HEK293 (cell line): Measurements from ENCODE around the gene MORN1.
A peak's percentile ranks its signal among the peaks of the same experiment; 100 is the strongest.

Experiments
- CTCF ChIA-PET: fragments of 350-600 bp; formaldehyde crosslinking; extraction: SDS; loops from one replicate; lab custom pipeline; 2021; ENCODE audit warnings: antibody characterized with exemption; lab: Yijun Ruan, JAX
- POLR2A ChIA-PET: fragments of 300-600 bp; formaldehyde crosslinking; extraction: SDS; loops from one replicate; lab custom pipeline; 2020; ENCODE audit warnings: antibody characterized with exemption, inconsistent platforms; lab: Yijun Ruan, JAX
- H3K27ac ChIP-seq: fragments of 200-500 bp; sonication (Bioruptor generic); 2 replicates; pipeline ENCODE4 v1.5.1; 2014; ENCODE audit warnings: low read depth, low read length, control low read depth, inconsistent platforms; ENCODE audit errors: extremely low read depth
- H3K36me3 ChIP-seq, 2 experiments: fragments of 200-500 bp in 1 of 2; sonication (Bioruptor generic) in 1 of 2; 1 replicate in 1 of 2; 2 replicates in 1 of 2; pipeline ENCODE4 v1.5.1; 2014 to 2017; ENCODE audit warnings: inconsistent platforms in 2 of 2, low read length in 2 of 2; ENCODE audit not compliant: control insufficient read depth in 2 of 2, insufficient read depth in 1 of 2
- H3K4me1 ChIP-seq: fragments of 200-500 bp; sonication (Bioruptor generic); 2 replicates; pipeline ENCODE4 v1.5.1; 2014; ENCODE audit warnings: mild to moderate bottlenecking, low read length, inconsistent platforms; ENCODE audit not compliant: control insufficient read depth, insufficient read depth
- H3K4me3 ChIP-seq: 2 replicates; pipeline ENCODE4 v1.5.1; 2011; ENCODE audit warnings: low read depth, mild to moderate bottlenecking, control low read depth, low read length, moderate library complexity
- H3K9me3 ChIP-seq: fragments of 200-500 bp; sonication (Bioruptor generic); 2 replicates; pipeline ENCODE4 v1.5.1; 2014; ENCODE audit warnings: low read depth, low read length, inconsistent platforms; ENCODE audit not compliant: control insufficient read depth, insufficient read depth
- GFI1B ChIP-seq: fragments of 450-650 bp; formaldehyde crosslinking; IDR thresholded peaks from 2 replicates; pipeline ENCODE4 v1.5.1; 2016; ENCODE audit warnings: missing biosample characterization, missing genetic modification characterization
- HOXA7 ChIP-seq: sonication (generic); formaldehyde crosslinking; IDR thresholded peaks from 2 replicates; pipeline ENCODE4 v1.8.1; 2022; ENCODE audit warnings: missing genetic modification reagents, borderline replicate concordance
- HOXD13 ChIP-seq: sonication (generic); formaldehyde crosslinking; IDR thresholded peaks from 2 replicates; pipeline ENCODE4 v1.8.0; 2022; ENCODE audit warnings: missing genetic modification reagents, borderline replicate concordance
- KLF1 ChIP-seq: fragments of 450-650 bp; formaldehyde crosslinking; IDR thresholded peaks from 2 replicates; pipeline ENCODE4 v1.5.1; 2016; ENCODE audit warnings: missing biosample characterization, missing genetic modification characterization
- MYNN ChIP-seq: fragments of 450-650 bp; formaldehyde crosslinking; IDR thresholded peaks from 2 replicates; pipeline ENCODE4 v1.5.1; 2016; ENCODE audit warnings: missing biosample characterization, missing genetic modification characterization, borderline replicate concordance
- ZFP3 ChIP-seq: fragments of 450-650 bp; formaldehyde crosslinking; IDR thresholded peaks from 2 replicates; pipeline ENCODE4 v1.5.1; 2016; ENCODE audit warnings: low read depth, missing biosample characterization, missing genetic modification characterization
- ZNF121 ChIP-seq: fragments of 450-650 bp; formaldehyde crosslinking; IDR thresholded peaks from 2 replicates; pipeline ENCODE4 v1.5.1; 2016; ENCODE audit warnings: missing biosample characterization, missing genetic modification characterization
- ZNF132 ChIP-seq: fragments of 450-650 bp; formaldehyde crosslinking; IDR thresholded peaks from 2 replicates; pipeline ENCODE4 v1.5.1; 2017; ENCODE audit warnings: missing biosample characterization, missing genetic modification characterization, borderline replicate concordance
- ZNF157 ChIP-seq: fragments of 450-650 bp; formaldehyde crosslinking; IDR thresholded peaks from 2 replicates; pipeline ENCODE4 v1.5.1; 2016; ENCODE audit warnings: missing biosample characterization, missing genetic modification characterization
- ZNF214 ChIP-seq: fragments of 450-650 bp; formaldehyde crosslinking; IDR thresholded peaks from 2 replicates; pipeline ENCODE4 v1.5.1; 2017; ENCODE audit warnings: missing biosample characterization, mild to moderate bottlenecking, missing genetic modification characterization, borderline replicate concordance
- ZNF223 ChIP-seq: fragments of 450-650 bp; formaldehyde crosslinking; IDR thresholded peaks from 2 replicates; pipeline ENCODE4 v1.5.1; 2016; ENCODE audit warnings: missing biosample characterization, missing genetic modification characterization
- ZNF514 ChIP-seq: fragments of 450-650 bp; formaldehyde crosslinking; IDR thresholded peaks from 2 replicates; pipeline ENCODE4 v1.5.1; 2016; ENCODE audit warnings: missing biosample characterization, missing genetic modification characterization
- ZNF785 ChIP-seq: fragments of 450-650 bp; formaldehyde crosslinking; IDR thresholded peaks from 2 replicates; pipeline ENCODE4 v1.5.1; 2016; ENCODE audit warnings: missing biosample characterization, missing genetic modification characterization
- ZNF830 ChIP-seq: fragments of 450-650 bp; IDR thresholded peaks from 2 replicates; pipeline ENCODE4 v1.5.0; 2018; ENCODE audit warnings: missing biosample characterization, missing genetic modification characterization, low read depth, mild to moderate bottlenecking, moderate library complexity
- ZNF837 ChIP-seq: fragments of 450-650 bp; formaldehyde crosslinking; IDR thresholded peaks from 2 replicates; pipeline ENCODE4 v1.5.1; 2016; ENCODE audit warnings: missing biosample characterization, missing genetic modification characterization
- TF ChIP-seq, protein P1 (sequence below): fragments of 450-650 bp; formaldehyde crosslinking; IDR thresholded peaks from 2 replicates; pipeline ENCODE4 v1.5.1; 2016; ENCODE audit warnings: missing biosample characterization, missing genetic modification characterization, borderline replicate concordance
- TF ChIP-seq, protein P2 (sequence below): fragments of 450-650 bp; formaldehyde crosslinking; conservative IDR thresholded peaks from 2 replicates; pipeline ENCODE4 v1.5.1; 2016; ENCODE audit warnings: low read depth, missing biosample characterization, missing genetic modification characterization
- TF ChIP-seq, protein P3 (sequence below): fragments of 450-650 bp; formaldehyde crosslinking; IDR thresholded peaks from 2 replicates; pipeline ENCODE4 v1.5.1; 2016; ENCODE audit warnings: missing biosample characterization, missing genetic modification characterization

The MORN1 gene

DNA sequence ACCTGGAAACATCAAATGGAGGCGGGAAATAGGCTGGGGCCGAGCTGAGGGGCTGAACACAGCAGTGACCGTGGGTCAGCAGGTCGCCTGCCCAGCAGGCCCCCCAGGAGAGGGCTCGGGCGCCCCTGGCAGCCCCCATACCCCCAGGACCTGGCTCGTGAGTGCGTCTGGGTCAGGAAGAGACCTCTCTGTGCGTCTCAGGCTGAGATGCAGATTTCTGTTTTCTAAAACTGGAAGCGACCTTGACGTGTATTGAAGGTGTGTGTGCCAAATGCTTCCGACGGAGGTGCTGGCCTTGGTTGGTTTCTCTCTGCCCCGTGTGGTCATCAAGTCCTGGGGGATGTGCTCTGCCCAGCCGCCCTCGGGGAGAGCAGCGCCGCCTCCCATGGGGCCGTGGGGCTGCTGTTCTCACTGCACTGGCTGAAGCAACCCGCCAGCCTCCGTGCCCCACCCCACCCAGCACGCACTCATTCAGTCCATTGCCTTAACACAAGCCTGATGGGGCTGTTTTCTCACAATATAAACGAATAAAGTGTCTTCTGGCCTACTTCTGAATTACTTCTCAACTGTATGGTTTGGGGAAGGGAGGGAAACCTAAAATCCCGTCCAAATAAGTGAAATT lies 13.6 kb upstream of the MORN1 start:
- ChIA-PET CTCF (no interaction called here), POLR2A (interaction anchor here (1.3 to 1.9 kb wide), 2 partner anchors 14 to 141 kb away, joined by 3 to 5 read pairs; partner anchors contain the start of genes MORN1 and RER1)
- Histone ChIP-seq H3K4me1 (no peaks in the 10 kb centered on the region), H3K36me3 (peaks cover 7 to 98% of the 10 kb centered on the region in 2 experiments; a peak in 2 of 3 replicates), H3K27ac (0 out of 2 replicates have a peak overlapping the region, but pooled peaks have one; percentile 25), H3K4me3 (no peak overlapping the region), H3K9me3 (no peaks in the 10 kb centered on the region)
- TF ChIP-seq KLF1 (tag by site-specific recombination) (no peak), HOXA7 (CRISPR knock-in tag) (no peak), GFI1B (tag by site-specific recombination) (no peak), ZNF157 (no peak), ZNF223 (tag by site-specific recombination) (no peak), ZNF785 (tag by site-specific recombination) (no peak), ZNF837 (tag by site-specific recombination) (no peak), HOXD13 (CRISPR knock-in tag) (no peak), ZFP3 (tag by site-specific recombination) (no peak), ZNF121 (tag by site-specific recombination) (no peak), MYNN (tag by site-specific recombination) (no peak), ZNF214 (tag by site-specific recombination) (no peak), ZNF514 (tag by site-specific recombination) (no peak), ZNF830 (tag by site-specific recombination) (no peak), ZNF132 (tag by site-specific recombination) (no peak)
- TF ChIP-seq, protein P1, sequence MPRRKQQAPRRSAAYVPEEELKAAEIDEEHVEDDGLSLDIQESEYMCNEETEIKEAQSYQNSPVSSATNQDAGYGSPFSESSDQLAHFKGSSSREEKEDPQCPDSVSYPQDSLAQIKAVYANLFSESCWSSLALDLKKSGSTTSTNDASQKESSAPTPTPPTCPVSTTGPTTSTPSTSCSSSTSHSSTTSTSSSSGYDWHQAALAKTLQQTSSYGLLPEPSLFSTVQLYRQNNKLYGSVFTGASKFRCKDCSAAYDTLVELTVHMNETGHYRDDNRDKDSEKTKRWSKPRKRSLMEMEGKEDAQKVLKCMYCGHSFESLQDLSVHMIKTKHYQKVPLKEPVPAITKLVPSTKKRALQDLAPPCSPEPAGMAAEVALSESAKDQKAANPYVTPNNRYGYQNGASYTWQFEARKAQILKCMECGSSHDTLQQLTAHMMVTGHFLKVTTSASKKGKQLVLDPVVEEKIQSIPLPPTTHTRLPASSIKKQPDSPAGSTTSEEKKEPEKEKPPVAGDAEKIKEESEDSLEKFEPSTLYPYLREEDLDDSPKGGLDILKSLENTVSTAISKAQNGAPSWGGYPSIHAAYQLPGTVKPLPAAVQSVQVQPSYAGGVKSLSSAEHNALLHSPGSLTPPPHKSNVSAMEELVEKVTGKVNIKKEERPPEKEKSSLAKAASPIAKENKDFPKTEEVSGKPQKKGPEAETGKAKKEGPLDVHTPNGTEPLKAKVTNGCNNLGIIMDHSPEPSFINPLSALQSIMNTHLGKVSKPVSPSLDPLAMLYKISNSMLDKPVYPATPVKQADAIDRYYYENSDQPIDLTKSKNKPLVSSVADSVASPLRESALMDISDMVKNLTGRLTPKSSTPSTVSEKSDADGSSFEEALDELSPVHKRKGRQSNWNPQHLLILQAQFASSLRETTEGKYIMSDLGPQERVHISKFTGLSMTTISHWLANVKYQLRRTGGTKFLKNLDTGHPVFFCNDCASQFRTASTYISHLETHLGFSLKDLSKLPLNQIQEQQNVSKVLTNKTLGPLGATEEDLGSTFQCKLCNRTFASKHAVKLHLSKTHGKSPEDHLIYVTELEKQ (tag by site-specific recombination), result no peak
- TF ChIP-seq, protein P2, sequence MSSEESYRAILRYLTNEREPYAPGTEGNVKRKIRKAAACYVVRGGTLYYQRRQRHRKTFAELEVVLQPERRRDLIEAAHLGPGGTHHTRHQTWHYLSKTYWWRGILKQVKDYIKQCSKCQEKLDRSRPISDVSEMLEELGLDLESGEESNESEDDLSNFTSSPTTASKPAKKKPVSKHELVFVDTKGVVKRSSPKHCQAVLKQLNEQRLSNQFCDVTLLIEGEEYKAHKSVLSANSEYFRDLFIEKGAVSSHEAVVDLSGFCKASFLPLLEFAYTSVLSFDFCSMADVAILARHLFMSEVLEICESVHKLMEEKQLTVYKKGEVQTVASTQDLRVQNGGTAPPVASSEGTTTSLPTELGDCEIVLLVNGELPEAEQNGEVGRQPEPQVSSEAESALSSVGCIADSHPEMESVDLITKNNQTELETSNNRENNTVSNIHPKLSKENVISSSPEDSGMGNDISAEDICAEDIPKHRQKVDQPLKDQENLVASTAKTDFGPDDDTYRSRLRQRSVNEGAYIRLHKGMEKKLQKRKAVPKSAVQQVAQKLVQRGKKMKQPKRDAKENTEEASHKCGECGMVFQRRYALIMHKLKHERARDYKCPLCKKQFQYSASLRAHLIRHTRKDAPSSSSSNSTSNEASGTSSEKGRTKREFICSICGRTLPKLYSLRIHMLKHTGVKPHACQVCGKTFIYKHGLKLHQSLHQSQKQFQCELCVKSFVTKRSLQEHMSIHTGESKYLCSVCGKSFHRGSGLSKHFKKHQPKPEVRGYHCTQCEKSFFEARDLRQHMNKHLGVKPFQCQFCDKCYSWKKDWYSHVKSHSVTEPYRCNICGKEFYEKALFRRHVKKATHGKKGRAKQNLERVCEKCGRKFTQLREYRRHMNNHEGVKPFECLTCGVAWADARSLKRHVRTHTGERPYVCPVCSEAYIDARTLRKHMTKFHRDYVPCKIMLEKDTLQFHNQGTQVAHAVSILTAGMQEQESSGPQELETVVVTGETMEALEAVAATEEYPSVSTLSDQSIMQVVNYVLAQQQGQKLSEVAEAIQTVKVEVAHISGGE (tag by site-specific recombination), result no peak
- TF ChIP-seq, protein P3, sequence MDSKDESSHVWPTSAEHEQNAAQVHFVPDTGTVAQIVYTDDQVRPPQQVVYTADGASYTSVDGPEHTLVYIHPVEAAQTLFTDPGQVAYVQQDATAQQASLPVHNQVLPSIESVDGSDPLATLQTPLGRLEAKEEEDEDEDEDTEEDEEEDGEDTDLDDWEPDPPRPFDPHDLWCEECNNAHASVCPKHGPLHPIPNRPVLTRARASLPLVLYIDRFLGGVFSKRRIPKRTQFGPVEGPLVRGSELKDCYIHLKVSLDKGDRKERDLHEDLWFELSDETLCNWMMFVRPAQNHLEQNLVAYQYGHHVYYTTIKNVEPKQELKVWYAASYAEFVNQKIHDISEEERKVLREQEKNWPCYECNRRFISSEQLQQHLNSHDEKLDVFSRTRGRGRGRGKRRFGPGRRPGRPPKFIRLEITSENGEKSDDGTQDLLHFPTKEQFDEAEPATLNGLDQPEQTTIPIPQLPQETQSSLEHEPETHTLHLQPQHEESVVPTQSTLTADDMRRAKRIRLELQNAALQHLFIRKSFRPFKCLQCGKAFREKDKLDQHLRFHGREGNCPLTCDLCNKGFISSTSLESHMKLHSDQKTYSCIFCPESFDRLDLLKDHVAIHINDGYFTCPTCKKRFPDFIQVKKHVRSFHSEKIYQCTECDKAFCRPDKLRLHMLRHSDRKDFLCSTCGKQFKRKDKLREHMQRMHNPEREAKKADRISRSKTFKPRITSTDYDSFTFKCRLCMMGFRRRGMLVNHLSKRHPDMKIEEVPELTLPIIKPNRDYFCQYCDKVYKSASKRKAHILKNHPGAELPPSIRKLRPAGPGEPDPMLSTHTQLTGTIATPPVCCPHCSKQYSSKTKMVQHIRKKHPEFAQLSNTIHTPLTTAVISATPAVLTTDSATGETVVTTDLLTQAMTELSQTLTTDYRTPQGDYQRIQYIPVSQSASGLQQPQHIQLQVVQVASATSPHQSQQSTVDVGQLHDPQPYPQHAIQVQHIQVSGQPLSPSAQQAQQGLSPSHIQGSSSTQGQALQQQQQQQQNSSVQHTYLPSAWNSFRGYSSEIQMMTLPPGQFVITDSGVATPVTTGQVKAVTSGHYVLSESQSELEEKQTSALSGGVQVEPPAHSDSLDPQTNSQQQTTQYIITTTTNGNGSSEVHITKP (tag by site-specific recombination), result no peak
